ENCODE measurements around the gene NT5DC2. TPM values are rescaled to one million over a fixed set of nuclear protein-coding genes. Genes with fewer than 3 reads are reported as not detected.

NT5DC2 gene
- total and polyA plus RNA-seq, 2 of the 8 experiments (the other 6 are each of a cell fraction or from before 2014, with no cell fraction given): 331 to 477 TPM

- Histone ChIP-seq H3K4me2 (ENCODE audit: insufficient read depth in 1 of 2, low read depth in 2 of 2, low read length in 2 of 2) (no peak overlapping the region), H3K36me3 (ENCODE audit: control insufficient read depth in 2 of 4, insufficient read depth in 4 of 4, low read length in 3 of 4) (no peaks in the 10 kb centered on the region), H3K9me3 (ENCODE audit: insufficient read depth in 2 of 2, low read depth in 1 of 2, low read length in 1 of 2) (no peaks in the 10 kb centered on the region), H3K23ac (ENCODE audit: insufficient read length) (no peak overlapping the region), H2BK12ac (ENCODE audit: low read depth, low read length) (no peak overlapping the region), H3K79me2 (ENCODE audit: control insufficient read depth in 1 of 2, insufficient read depth in 2 of 2, low read length in 2 of 2) (no peaks in the 10 kb centered on the region), H2BK5ac (ENCODE audit: low read depth, low read length) (no peak overlapping the region), H3K4ac (replicated peaks; ENCODE audit: insufficient read length, low read depth, low read length) (no peak overlapping the region), H3K56ac (replicated peaks; ENCODE audit: insufficient read length, low read depth, low read length) (no peak overlapping the region), H4K8ac (ENCODE audit: extremely low read depth, insufficient read depth, low read length) (no peak overlapping the region), H3K4me1 (replicated peaks in 1 of 4; ENCODE audit: control insufficient read depth in 3 of 4, insufficient read depth in 4 of 4, low read length in 3 of 4) (peaks cover 0 to 4% (median 0%) of the 10 kb centered on the region in 4 experiments; a peak in 1 of 7 replicates), H3K79me1 (ENCODE audit: low read depth, low read length) (no peaks in the 10 kb centered on the region), H3K18ac (ENCODE audit: extremely low read depth, low read length) (no peak overlapping the region), H3K14ac (ENCODE audit: insufficient read length) (no peak overlapping the region), H2BK15ac (ENCODE audit: low read length) (no peak overlapping the region), H2BK20ac (ENCODE audit: low read length) (no peak overlapping the region), H2AK5ac (ENCODE audit: low read depth, low read length) (no peak overlapping the region), H4K5ac (ENCODE audit: insufficient read length, low read depth, low read length) (no peak overlapping the region), H2AFZ (ENCODE audit: low read length) (no peak overlapping the region), H3K4me3 (ENCODE audit: extremely low read depth in 1 of 4, insufficient read depth in 2 of 4, low read depth in 3 of 4, low read length in 4 of 4) (no peak overlapping the region), H3K9ac (replicated peaks in 1 of 4; ENCODE audit: extremely low read depth in 1 of 4, low read depth in 3 of 4, low read length in 3 of 4) (no peak overlapping the region), H2BK120ac (replicated peaks; ENCODE audit: low read depth, low read length) (no peak overlapping the region), H3K27ac (ENCODE audit: low read depth, low read length) (no peak overlapping the region), H4K20me1 (replicated peaks in 1 of 2; ENCODE audit: control insufficient read depth in 1 of 2, insufficient read depth in 2 of 2, low read length in 2 of 2) (peaks cover 0 to 1% of the 10 kb centered on the region in 2 experiments), H3K23me2 (ENCODE audit: low read depth, low read length) (no peaks in the 10 kb centered on the region), H3K27me3 (replicated peaks in 1 of 4; ENCODE audit: control insufficient read depth in 3 of 4, extremely low read depth in 1 of 4, insufficient read depth in 3 of 4, low read length in 3 of 4) (no peaks in the 10 kb centered on the region), H4K91ac (replicated peaks; ENCODE audit: insufficient read length, low read length) (no peak overlapping the region)
- no peak for DNase-seq (ENCODE audit: low read depth in 1 of 2, low spot score in 2 of 2)
- ChIA-PET POLR2A (ENCODE audit: partially characterized antibody) (interaction anchor here (0.8 to 4.1 kb wide), 8 partner anchors 8 to 28 kb away, joined by 3 to 16 read pairs (median 4); partner anchors contain the start of gene UQCC5), CTCF (ENCODE audit: partially characterized antibody) (interaction anchor here (0.7 to 3.5 kb wide), 9 partner anchors 9 to 104 kb away, joined by 3 to 12 read pairs (median 4); partner anchors contain the start of genes STAB1 and UQCC5)
- WGBS, 2 experiments (ENCODE audit: extremely low coverage in 1 of 2, insufficient coverage in 1 of 2, insufficient read length in 1 of 2, insufficient replicate concordance in 2 of 2, low coverage in 1 of 2, low lambda C conversion rate in 2 of 2, missing lambda C conversion rate in 1 of 2): 91% methylated on average over 7 of the region's 7 CpGs; no CpG with 5 or more reads in 1 of the 2 experiments
- no peak for FAIRE-seq
- no peak for TF ChIP-seq CEBPB (IDR thresholded peaks at IDR 0.05; ENCODE audit: low read depth, low read length)
Observed at GRCh38 chr3:52511509-52511908, 22.1 kb downstream of the NT5DC2 start.
